OCI-M2 (cell line): ENCODE measurements around the gene GSK3A.

ENCODE experiments used
- DNase-seq: peaks from one replicate; lab custom pipeline; 2025; ENCODE audit not compliant: unreplicated experiment; lab: John Stamatoyannopoulos, UW

Gene GSK3A

GRCh38 chr19:42281146-42281826 is 38.9 kb upstream of the GSK3A start:
- DNase-seq: no peak

DNA sequence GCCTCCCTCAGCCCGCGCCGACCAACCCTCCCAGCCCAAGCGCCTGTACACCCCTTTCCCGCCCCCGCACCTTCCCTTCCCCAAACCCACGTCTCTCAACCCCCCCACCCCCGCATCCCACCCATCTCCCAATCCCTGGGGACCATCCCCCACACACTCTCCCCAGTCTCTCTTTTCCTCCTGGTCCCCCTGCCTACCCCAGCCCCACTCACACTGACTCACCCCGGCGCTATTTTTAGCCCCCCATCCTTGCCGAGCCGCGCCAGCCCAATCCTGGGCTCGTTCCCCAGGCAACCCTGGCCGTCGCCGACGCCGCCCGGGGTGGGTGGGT is 38.4 kb upstream of the GSK3A start:
- DNase-seq: no peak

DNA sequence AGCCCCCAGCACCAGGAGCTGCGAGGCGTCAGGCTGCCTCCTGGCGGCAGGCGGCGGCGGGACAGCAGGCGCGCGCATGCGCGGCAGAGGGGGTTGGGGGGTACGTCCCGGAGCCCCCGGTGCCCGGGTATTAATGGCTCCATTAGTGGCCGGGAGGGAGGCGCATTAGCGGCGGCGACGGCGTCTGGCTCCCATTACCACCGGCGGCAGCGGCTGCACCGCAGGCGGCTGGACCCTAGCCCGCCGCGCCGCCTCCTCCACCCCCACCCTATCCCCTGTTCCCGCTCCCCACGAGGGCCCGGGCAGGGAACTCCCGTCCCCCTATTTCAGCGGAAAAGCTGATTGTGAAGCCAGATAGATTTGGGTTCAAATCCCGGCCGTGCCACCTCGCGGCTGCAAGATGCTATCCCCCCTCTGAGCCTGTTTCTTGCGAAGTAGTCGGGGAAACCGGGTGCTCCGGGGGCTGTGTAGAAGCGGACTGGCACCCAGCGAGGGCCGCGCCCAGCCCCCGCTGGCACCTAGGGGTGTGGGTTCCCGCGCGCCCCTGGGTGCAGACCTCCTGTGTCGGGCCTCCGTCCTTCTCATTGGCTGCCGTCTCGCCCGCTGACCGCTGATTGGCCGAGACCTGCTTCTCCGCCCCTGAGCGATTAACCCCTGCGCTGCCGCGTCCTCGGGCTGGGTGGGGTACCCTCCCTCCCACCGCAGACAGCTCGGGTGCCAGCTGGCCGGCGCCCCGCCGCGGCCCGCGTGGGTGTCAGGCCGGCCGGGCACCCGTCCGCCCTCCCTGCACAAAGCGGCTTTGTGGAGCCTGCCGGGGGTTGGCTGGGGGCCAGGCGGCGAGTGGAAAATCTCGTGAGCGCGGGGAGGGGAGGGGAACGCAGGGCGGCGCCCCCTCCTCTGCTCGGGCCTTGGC is 37.8 kb upstream of the GSK3A start:
- DNase-seq: peak; percentile 56

DNA sequence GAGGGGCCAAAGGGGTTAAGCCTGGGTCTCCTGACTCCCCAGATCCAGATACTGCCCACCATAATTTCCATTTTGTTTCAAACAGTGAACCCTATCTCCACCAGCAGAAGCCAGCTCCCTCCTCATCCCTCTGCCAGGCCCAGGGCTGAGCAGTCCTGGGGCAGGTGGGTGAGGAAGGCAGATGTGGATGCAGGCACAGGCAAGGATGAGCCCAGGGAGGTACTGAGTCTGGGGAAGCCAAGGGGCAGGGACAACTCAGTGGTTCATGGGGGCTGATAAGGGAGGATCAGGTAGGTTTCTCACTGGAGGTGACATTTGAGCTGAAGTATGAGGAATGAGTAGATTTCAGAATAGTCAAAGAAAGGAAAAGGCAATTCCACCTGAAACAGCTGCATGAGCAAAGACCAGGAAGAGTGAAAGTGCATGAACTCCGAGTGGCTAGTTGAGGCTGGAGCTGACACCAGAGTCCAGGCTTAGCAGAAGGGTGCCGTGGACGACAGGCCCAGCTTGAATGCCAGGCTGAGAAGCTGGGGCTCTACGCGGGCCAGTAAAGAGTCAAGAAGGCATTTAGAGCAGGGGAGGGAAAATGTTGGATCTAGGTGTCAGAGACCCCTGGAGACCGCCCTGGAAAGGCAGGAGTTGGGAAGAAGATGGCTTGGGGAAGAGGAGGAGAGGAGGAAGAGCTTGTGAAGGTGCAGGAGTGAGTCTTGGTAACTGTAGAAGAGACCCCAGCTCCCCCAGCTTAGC is 36.9 kb upstream of the GSK3A start:
- DNase-seq: no peak

GRCh38 chr19:42278452-42279154 is 36.2 kb upstream of the GSK3A start:
- no peak for DNase-seq

- no peak for DNase-seq
These were observed 35.5 kb upstream of the GSK3A start for GRCh38 chr19:42277821-42278451.

GRCh38 chr19:42276821-42277220 is 34.4 kb upstream of the GSK3A start:
- no peak for DNase-seq

DNA sequence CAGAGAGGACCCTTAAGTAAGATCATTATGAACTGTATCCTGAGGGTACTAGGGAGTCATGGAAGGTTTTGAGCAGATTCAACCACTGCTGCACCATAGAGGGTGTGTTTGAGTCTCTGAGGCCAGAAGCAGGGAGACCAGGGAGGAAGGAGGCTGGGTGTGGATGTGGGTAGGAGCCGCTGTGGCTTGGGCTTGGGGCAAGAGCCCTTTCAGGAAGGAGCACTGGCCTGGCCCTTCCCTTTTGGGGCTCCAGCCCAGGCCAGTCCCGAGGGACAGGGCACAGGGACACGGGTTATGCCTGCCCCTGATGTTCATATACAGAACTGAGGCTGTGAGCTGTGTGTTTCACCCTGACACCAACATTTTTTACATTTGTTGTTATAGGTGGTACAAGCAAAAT is 33.9 kb upstream of the GSK3A start:
- no peak for DNase-seq

DNA sequence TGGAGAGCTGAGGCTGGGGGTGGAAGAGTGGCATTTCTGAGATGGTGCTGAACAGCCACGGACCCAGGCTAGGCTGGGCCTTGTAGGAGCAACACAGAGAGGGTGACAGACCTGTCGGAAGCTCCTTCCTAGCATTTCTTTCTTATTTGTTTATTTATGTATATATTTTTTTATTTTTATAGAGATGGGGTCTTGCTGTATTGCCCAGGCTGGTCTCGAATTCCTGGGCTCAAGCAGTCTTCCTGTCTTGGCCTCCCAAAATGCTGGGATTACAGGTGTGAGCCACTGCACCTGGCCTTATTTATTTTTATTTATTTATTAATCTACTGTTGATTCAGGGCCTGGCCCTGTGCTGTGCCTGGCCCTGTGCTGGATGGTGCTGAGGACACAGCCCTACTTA is 33.1 kb upstream of the GSK3A start:
- no peak for DNase-seq

DNA sequence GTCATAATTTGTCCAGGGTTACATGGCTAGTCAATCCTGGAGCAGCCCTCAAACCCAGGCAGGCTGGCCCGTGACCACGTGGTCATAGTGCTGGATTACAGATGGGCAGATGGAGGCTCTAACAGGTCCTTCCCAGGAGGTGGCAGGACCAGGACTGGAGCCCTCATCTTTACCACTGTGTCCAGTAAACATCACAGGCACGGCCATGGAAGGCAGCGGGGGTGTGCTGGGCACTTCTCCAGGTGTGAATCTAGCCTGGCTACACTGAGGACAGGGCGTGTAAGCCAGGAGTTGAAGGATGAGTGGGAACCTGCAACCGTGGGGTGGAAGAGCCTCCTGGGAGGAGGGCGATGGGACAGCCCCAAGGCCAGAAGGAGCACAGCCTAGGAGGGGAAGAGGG is 32.7 kb upstream of the GSK3A start:
- DNase-seq: no peak

GRCh38 chr19:42274065-42274682 is 31.8 kb upstream of the GSK3A start:
- no peak for DNase-seq

DNA sequence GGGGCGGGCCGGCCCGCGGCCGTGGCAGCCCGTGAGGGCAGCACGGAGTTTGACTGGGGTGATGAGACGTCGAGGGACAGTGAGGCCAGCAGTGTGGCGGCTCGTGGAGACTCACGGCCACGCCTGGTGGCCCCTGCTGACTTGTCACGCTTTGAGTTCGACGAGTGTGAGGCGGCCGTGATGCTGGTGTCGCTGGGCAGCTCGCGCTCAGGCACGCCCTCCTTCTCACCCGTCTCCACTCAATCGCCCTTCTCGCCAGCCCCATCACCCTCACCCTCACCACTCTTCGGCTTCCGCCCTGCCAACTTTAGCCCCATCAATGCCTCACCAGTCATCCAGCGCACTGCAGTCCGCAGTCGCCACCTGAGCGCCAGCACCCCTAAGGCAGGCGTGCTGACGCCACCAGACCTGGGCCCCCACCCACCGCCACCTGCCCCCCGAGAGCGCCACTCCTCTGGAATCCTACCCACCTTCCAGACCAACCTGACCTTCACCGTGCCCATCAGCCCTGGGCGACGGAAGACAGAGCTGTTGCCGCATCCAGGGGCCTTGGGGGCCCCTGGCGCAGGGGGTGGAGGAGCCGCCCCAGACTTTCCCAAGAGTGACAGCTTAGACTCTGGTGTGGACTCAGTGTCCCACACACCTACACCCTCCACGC is 31.1 kb upstream of the GSK3A start:
- DNase-seq: no peak

GRCh38 chr19:42272989-42273406 is 30.6 kb upstream of the GSK3A start:
- no peak for DNase-seq

- DNase-seq: no peak
These were observed 30.1 kb upstream of the GSK3A start for GRCh38 chr19:42272535-42272897.

- DNase-seq: no peak
These were observed 29.6 kb upstream of the GSK3A start for GRCh38 chr19:42271861-42272534.

DNA sequence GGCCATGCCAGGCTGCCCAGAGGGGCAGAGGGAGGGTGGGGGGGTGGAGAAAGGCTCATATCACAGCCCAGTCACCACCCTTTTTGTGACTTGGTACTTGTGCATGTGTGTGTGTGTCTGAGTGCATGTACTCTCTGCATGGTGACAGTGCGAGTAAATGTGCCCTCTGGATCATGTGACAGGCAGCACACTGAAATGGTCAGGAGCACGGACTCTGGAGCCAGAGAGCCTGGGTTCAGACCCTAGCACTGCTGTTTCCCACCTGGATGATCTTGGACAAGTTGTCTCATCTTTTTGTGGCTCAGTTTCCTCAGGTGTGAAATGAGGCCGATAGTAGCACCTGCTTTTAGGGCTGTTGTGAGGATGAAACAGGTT is 28.6 kb upstream of the GSK3A start:
- no peak for DNase-seq

GRCh38 chr19:42270346-42271044 is 28.1 kb upstream of the GSK3A start:
- DNase-seq: no peak

DNA sequence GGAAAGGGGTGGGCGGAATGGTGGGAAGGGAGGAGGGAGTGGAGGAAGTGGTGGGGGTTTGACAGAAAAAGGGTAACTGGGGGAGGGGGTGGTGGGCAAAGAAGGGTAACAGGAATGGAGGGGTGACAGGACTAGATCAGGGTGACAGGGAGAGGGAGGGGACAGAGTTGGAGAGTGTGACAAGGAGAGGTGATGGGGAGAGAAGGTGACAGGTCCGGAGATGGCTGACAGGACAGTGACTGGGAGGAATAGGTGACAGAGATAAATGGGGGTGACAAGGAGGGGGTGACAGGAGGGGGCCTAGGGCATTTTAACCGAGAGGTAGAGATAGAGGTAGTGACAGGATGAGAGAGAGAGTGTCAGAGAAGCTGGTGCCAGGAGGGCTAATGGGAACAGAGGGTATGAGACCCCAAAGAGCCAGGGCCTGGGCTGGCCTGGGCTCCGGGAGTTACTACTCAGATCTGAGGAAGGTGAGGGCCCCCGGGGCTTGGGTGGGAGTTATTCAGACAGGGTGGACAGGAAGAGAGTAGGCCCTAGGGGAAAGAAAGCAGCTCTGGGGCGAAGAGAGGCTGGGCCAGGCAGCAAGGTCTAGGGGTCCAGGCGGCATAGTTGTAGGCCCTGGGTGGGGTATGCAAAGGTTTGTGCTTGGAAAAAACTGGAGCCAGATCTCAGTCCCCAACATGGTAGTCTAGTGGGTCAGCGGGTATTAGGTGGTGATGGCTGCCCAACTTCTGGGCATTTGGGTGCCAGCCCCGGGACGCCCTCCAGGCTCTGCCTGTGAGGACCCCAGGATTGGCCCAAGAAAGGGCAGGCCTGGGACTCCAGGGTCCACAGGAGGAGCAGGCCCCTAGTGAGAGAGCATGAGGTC is 27.3 kb upstream of the GSK3A start:
- no peak for DNase-seq
